Heart right ventricle (tissue), 16 donors: ENCODE data around the gene TTLL7. TPM values are rescaled to one million over a fixed set of nuclear protein-coding genes. Genes with fewer than 3 reads are reported as not detected.

Experiments
- ATAC-seq, 8 donors: fragments of 200-7000 bp; cut with Tn5 transposase; one replicate each; pipeline ENCODE4 v1.9.1; 2020; ENCODE audit warnings: mild to moderate bottlenecking in 8 of 8, moderate library complexity in 8 of 8, moderate number of reproducible peaks in 1 of 8
- DNase-seq, 2 donors: peaks; one replicate each; pipeline ENCODE4 v3.0.0-alpha.2; 2020
- H3K27ac ChIP-seq, 10 donors: fragments of 200-600 bp; sonication (generic) in 2 of 10; one replicate each; pipeline versions ENCODE4 v1.5.0 to v1.8.0; 2020 to 2022; ENCODE audit warnings: mild to moderate bottlenecking in 3 of 10
- H3K27me3 ChIP-seq, 7 donors: fragments of 200-600 bp; one replicate each; pipeline ENCODE4 v1.8.0; 2021 to 2022; ENCODE audit warnings: mild to moderate bottlenecking in 2 of 7
- H3K36me3 ChIP-seq, 9 donors: fragments of 200-600 bp; sonication (generic) in 1 of 9; one replicate each; pipeline versions ENCODE4 v1.5.0 to v1.8.0; 2020 to 2022; ENCODE audit warnings: mild to moderate bottlenecking in 2 of 9
- H3K4me1 ChIP-seq, 9 donors: fragments of 200-600 bp; sonication (generic) in 1 of 9; one replicate each; pipeline versions ENCODE4 v1.5.0 to v1.8.0; 2020 to 2022; ENCODE audit warnings: mild to moderate bottlenecking in 4 of 9
- H3K4me3 ChIP-seq, 10 donors: fragments of 200-600 bp; sonication (generic) in 2 of 10; one replicate each; pipeline versions ENCODE4 v1.5.0 to v1.8.0; 2020 to 2022; ENCODE audit warnings: mild to moderate bottlenecking in 7 of 10, moderate library complexity in 2 of 10
- H3K9me3 ChIP-seq, 11 donors: fragments of 200-600 bp in 10 of 11; sonication (generic) in 2 of 11; one replicate each; pipeline versions ENCODE4 v1.5.0 to v1.8.0; 2013 to 2022; ENCODE audit warnings: mild to moderate bottlenecking in 2 of 11, control low read depth in 1 of 11, moderate library complexity in 1 of 11
- CTCF ChIP-seq, 9 donors: fragments of 200-600 bp; sonication (generic) in 2 of 9; IDR thresholded peaks; one replicate each; pipeline versions ENCODE4 v1.5.0 to v1.8.0; 2021 to 2022; ENCODE audit warnings: antibody characterized with exemption in 9 of 9, mild to moderate bottlenecking in 5 of 9, moderate library complexity in 1 of 9
- WGBS, 2 donors: extraction: QIAGEN DNeasy Blood & Tissue Kit; methylation state at CpG; one replicate each; pipeline ENCODE4 v1.1.7; 2013; ENCODE audit warnings: inconsistent platforms in 1 of 2; 5-methylcytosine and 5-hydroxymethylcytosine counted together
- intact Hi-C, 10 donors: fragments of 100-400 bp; cut with DNase I; formaldehyde crosslinking; loops; one replicate each; pipeline versions ENCODE4 v1.11.1 to v1.14.2; 2022
- polyA plus RNA-seq, 2 donors: library from polyadenylated mRNA; stranded (reverse); fragments of 200-250 nt; gene quantifications; one replicate each; pipeline ENCODE4 v1.2.3, GENCODE V29; 2013
- total RNA-seq, 10 donors: library from RNA; stranded (reverse); fragmentation: NEBNext Ultra II Directional in 3 of 10; extraction: Animal tissue kit (Norgen Biotek cat#: 25700) in 3 of 10; gene quantifications; one replicate each; pipeline versions ENCODE4 v1.2.1 to v1.2.4, GENCODE V29; 2021 to 2023
- donor health status: Arrhythmogenic right ventricular cardiomyopathy.
- donor health status: ischemic (EF 13 %, LVEDD 7.1; RV severe dilation, severe dysfunction).
- donor health status: healthy with polysubstance abuse.
- donor health status: DM: no; HTN: yes; CAD: no.
- donor health status: DM: no; HTN: no; CAD: no.
- donor health status: ischemic (EF 25% LVEDD 6.9; RV normal size, moderate dysfunction).
- donor health status: ischemic (EF 25% LVEDD 5.7; RV mildly dilated, moderate dysfunction).
- donor health status: healthy.
- donor health status: DM: yes; HTN: yes; CAD: no.
- donor health status: Ischemic cardiomyopathy.
- donor health status: ischemic (EF 35%, LVEDD 5.7; RV mildly dilated, moderate dysfunction).
- donor health status: nonischemic (EF 11% LVEDD 7.7; RV severe dilation, severe dysfunction).
- donor health status: DM: yes; HTN: yes; CAD: no.
- donor health status: PGD.
- donor health status: ischemic (EF 29% LVEDD 5.4; RV normal size, mild dysfunction).
- donor health status: nonischemic (EF 23%, LVEDD 6.1; RV moderate dilation, normal function).

Gene TTLL7
- total and polyA plus RNA-seq, 12 donors: 1.0 to 12.1 (median 3.7) TPM

- Histone ChIP-seq H3K4me3 (no peak overlapping the region), H3K36me3 (peaks cover 0 to 7% (median 0%) of the 10 kb centered on the region in 9 donors), H3K4me1 (peaks cover 0 to 5% (median 0%) of the 10 kb centered on the region in 9 donors), H3K27me3 (no peaks in the 10 kb centered on the region), H3K9me3 (peaks cover 0 to 4% (median 0%) of the 10 kb centered on the region in 11 donors), H3K27ac (no peak overlapping the region)
- ATAC-seq (no peak), DNase-seq (no peak)
- intact Hi-C loops: loop anchor here in 3 of 10 donors (10.0 kb wide), 3 partner anchors 525 to 865 kb away; no protein-coding TSS in a partner anchor
- no peak for TF ChIP-seq CTCF (IDR thresholded peaks at IDR 0.05)
Observed at GRCh38 chr1:83909687-83910086, 89.2 kb downstream of the TTLL7 start.

DNA sequence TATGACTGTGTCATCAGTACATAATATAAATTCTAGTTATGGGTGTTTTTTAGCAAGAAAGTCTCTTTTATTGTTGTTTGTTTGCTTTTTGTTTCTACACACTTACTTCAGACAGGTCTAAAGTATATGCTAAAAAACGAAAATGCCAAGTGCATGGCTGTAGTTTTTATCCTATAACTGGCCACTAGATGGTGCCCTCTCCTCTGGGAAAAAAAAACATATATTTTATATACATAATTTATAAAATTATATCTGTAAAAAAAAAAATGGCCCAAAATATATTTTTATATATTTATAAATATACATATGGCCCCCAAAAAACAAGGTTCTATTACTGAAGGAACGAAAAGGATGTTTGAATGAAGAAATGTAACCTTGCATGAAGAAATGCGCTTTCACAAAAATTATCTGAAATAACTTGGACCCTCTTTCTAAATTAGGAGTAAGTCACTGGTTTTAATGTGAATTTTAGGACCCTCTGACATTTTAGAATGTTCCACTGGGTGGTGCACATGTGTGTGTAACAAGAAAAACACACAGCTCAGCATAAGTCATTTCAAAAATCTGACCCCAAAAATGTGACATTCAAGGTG is 93.5 kb downstream of the TTLL7 start:
- intact Hi-C loops: loop anchor here in 3 of 10 donors (10.0 kb wide), 3 partner anchors 529 to 869 kb away; no protein-coding TSS in a partner anchor
- H3K4me3 ChIP-seq: no peak overlapping the region
- no peaks in the 10 kb centered on the region for H3K36me3 ChIP-seq
- peak; percentile 28 to 80 (median 69) for TF ChIP-seq CTCF (IDR thresholded peaks at IDR 0.05)
- H3K27ac ChIP-seq: no peak overlapping the region
- WGBS, 2 donors: 44 to 45% methylated on average over 3 of the region's 3 CpGs
- no peak for ATAC-seq
- H3K27me3 ChIP-seq: no peaks in the 10 kb centered on the region
- DNase-seq: no peak
- peaks cover 0 to under 1% (median 0%) of the 10 kb centered on the region in 9 donors for H3K4me1 ChIP-seq
- no peaks in the 10 kb centered on the region for H3K9me3 ChIP-seq

DNA sequence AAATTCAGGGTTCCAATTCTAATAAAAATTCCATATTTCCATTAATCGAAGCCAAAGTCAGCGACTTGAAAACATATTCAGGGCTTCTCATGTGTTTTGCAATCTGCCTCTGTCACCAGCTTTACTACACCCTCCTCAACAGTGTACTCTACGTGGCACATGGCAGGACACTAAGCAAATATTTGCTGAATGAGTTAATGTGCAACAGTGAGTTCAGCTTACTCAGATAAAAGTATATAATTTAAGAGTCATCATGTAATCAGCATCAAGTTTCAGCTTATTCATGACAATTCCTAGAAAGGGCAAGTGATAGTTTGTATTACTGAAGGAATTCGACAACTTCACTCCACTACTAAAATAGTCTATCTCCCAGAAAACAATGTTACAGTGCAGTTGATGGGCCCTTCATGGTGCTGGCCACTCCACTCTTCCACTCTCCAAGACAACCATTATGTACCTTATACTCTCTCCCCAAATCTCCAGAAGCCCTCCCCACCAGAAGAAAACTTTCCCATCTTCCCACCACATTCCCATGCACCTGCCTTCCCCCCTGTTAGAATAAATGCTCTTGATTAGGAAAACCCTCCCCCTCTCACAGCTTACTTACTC is 97.3 kb downstream of the TTLL7 start:
- no peaks in the 10 kb centered on the region for H3K36me3 ChIP-seq
- H3K27ac ChIP-seq: no peak overlapping the region
- no peak for TF ChIP-seq CTCF (IDR thresholded peaks at IDR 0.05)
- no peaks in the 10 kb centered on the region for H3K4me1 ChIP-seq
- WGBS, 2 donors: 87 to 91% methylated on average over 4 of the region's 4 CpGs
- no peaks in the 10 kb centered on the region for H3K9me3 ChIP-seq
- intact Hi-C loops: loop anchor here in 3 of 10 donors (10.0 kb wide), 3 partner anchors 533 to 873 kb away; no protein-coding TSS in a partner anchor
- no peaks in the 10 kb centered on the region for H3K27me3 ChIP-seq
- no peak for DNase-seq
- H3K4me3 ChIP-seq: no peak overlapping the region
- ATAC-seq: no peak

DNA sequence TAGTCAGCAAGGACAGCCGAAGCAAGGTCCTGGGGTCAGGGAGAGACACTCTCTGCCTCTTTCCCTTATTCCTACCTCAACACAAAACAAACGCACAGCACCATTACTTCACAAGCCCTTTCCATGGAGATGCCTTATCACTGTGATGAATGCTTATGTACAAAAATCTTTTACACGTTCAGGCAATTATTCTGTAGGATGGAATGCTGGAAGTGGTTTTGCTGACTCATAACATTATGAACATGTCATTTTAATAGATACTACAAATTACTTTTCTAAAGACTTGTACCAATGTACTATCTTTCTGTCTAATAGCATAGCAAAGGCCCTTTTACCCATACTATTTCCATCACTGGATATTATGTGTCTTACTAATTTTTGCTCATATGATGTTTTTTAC is 98.4 kb downstream of the TTLL7 start:
- intact Hi-C loops: loop anchor here in 3 of 10 donors (10.0 kb wide), 3 partner anchors 534 to 874 kb away; no protein-coding TSS in a partner anchor
- DNase-seq (no peak), ATAC-seq (no peak)
- no peak for TF ChIP-seq CTCF (IDR thresholded peaks at IDR 0.05)
- no peak overlapping the region for H3K27ac ChIP-seq
- no peaks in the 10 kb centered on the region for H3K4me1 ChIP-seq
- 85 to 88% methylated on average over 3 of the region's 3 CpGs for WGBS, 2 donors
- no peaks in the 10 kb centered on the region for H3K36me3 ChIP-seq
- no peaks in the 10 kb centered on the region for H3K27me3 ChIP-seq
- H3K4me3 ChIP-seq: no peak overlapping the region
- H3K9me3 ChIP-seq: no peaks in the 10 kb centered on the region
